HepG2 (cell line): ENCODE data around the gene LILRB4. TPM values are rescaled to one million over a fixed set of nuclear protein-coding genes. Genes with fewer than 3 reads are reported as not detected.

Source experiments
- ARNT ChIP-seq: fragments of 450-650 bp; IDR thresholded peaks from 2 replicates; pipeline ENCODE4 v1.6.1; 2017
- ARNT2 ChIP-seq: sonication (generic); formaldehyde crosslinking; IDR thresholded peaks from 2 replicates; pipeline ENCODE4 v1.8.0; 2022; ENCODE audit warnings: mild to moderate bottlenecking, low read depth, missing genetic modification reagents, moderate library complexity
- HCFC1 ChIP-seq: fragments of 150-350 bp; IDR thresholded peaks from 2 replicates; pipeline ENCODE4 v1.6.1; 2014; ENCODE audit warnings: low read depth, low read length
- HNF4G ChIP-seq, 2 experiments: sonication (generic) in 1 of 2; formaldehyde crosslinking in 1 of 2; IDR thresholded peaks; 2 replicates each; pipeline versions ENCODE4 v1.4.0 to v1.6.1; 2011 to 2020; ENCODE audit warnings: borderline replicate concordance in 2 of 2, low read depth in 2 of 2, mild to moderate bottlenecking in 2 of 2, low read length in 1 of 2, missing genetic modification reagents in 1 of 2, moderate library complexity in 1 of 2
- NR2F2 ChIP-seq: IDR thresholded peaks from 2 replicates; pipeline ENCODE4 v1.6.1; 2012; ENCODE audit warnings: low read depth, inconsistent platforms, borderline replicate concordance
- RAD51 ChIP-seq: fragments of 450-650 bp; IDR thresholded peaks from 2 replicates; pipeline ENCODE4 v1.6.1; 2016; ENCODE audit warnings: borderline replicate concordance
- REL ChIP-seq: sonication (generic); formaldehyde crosslinking; conservative IDR thresholded peaks from 2 replicates; pipeline ENCODE4 v1.8.0; 2022; ENCODE audit warnings: mild to moderate bottlenecking, missing genetic modification reagents, moderate library complexity
- RFX3 ChIP-seq: IDR thresholded peaks from 2 replicates; pipeline ENCODE4 v1.6.1; 2016; ENCODE audit warnings: missing biosample characterization, missing genetic modification reagents
- SAFB2 ChIP-seq: sonication (generic); formaldehyde crosslinking; IDR thresholded peaks from 2 replicates; pipeline ENCODE4 v1.5.1; 2020; ENCODE audit warnings: missing genetic modification reagents, low read depth, mild to moderate bottlenecking, borderline replicate concordance
- SRF ChIP-seq: IDR thresholded peaks from 2 replicates; pipeline ENCODE4 v1.6.1; 2011; ENCODE audit warnings: mild to moderate bottlenecking, low read depth, low read length, moderate library complexity
- TSC22D2 ChIP-seq: sonication (generic); formaldehyde crosslinking; IDR thresholded peaks from 2 replicates; pipeline ENCODE4 v1.5.1; 2020; ENCODE audit warnings: missing genetic modification reagents, mild to moderate bottlenecking, borderline replicate concordance
- WIZ ChIP-seq: sonication (generic); formaldehyde crosslinking; IDR thresholded peaks from 2 replicates; pipeline ENCODE4 v1.5.1; 2020; ENCODE audit warnings: mild to moderate bottlenecking, missing genetic modification reagents
- ZBTB7A ChIP-seq: sonication (generic); formaldehyde crosslinking; IDR thresholded peaks from 2 replicates; pipeline ENCODE4 v1.8.0; 2022; ENCODE audit warnings: mild to moderate bottlenecking, missing genetic modification reagents
- ZFP82 ChIP-seq: sonication (generic); formaldehyde crosslinking; IDR thresholded peaks from 2 replicates; pipeline ENCODE4 v1.5.1; 2020; ENCODE audit warnings: mild to moderate bottlenecking, missing genetic modification reagents, borderline replicate concordance
- ZNF207 ChIP-seq: fragments of 450-650 bp; IDR thresholded peaks from 2 replicates; pipeline ENCODE4 v1.6.1; 2016; ENCODE audit warnings: antibody characterized with exemption, borderline replicate concordance
- ZNF747 ChIP-seq: sonication (generic); formaldehyde crosslinking; IDR thresholded peaks from 2 replicates; pipeline ENCODE4 v1.8.1; 2023; ENCODE audit warnings: missing genetic modification reagents, mild to moderate bottlenecking, borderline replicate concordance
- ZSCAN29 ChIP-seq: sonication (generic); formaldehyde crosslinking; conservative IDR thresholded peaks from 2 replicates; pipeline ENCODE4 v1.4.0; 2020; ENCODE audit warnings: mild to moderate bottlenecking, missing genetic modification reagents
- ZSCAN31 ChIP-seq: sonication (generic); formaldehyde crosslinking; IDR thresholded peaks from 2 replicates; pipeline ENCODE4 v1.5.0; 2020; ENCODE audit warnings: low read depth, mild to moderate bottlenecking, missing genetic modification reagents
- polyA plus RNA-seq, 8 experiments: library from polyadenylated mRNA; depleted of rRNA in 3 of 8; stranded (reverse) in 7 of 8; unstranded in 1 of 8; fragments of >200 nt; fragmentation: Illumina TruSeq in 4 of 8; extraction: Trizol in 4 of 8; gene quantifications; 2 replicates each; pipeline versions ENCODE4 v1.2.1 to v1.2.3, GENCODE V29; 2011 to 2016; ENCODE audit warnings: low read depth in 4 of 8, missing spikeins in 1 of 8, mixed read lengths in 1 of 8; ENCODE audit not compliant: insufficient read depth in 1 of 8
- total RNA-seq, 5 experiments: library from RNA; depleted of rRNA; stranded (reverse); fragments of >200 nt; fragmentation: Illumina TruSeq; extraction: Trizol; gene quantifications; 2 replicates each; pipeline ENCODE4 v1.2.3, GENCODE V29; 2016; ENCODE audit warnings: low read depth in 1 of 5
- TF ChIP-seq, protein P1 (sequence below): IDR thresholded peaks from 2 replicates; pipeline ENCODE4 v1.6.1; 2018; ENCODE audit warnings: missing genetic modification reagents
- TF ChIP-seq, protein P2 (sequence below): sonication (generic); formaldehyde crosslinking; IDR thresholded peaks from 2 replicates; pipeline ENCODE4 v1.8.0; 2022; ENCODE audit warnings: missing genetic modification reagents, mild to moderate bottlenecking, moderate library complexity, borderline replicate concordance
- TF ChIP-seq, protein P3 (sequence below): sonication (generic); formaldehyde crosslinking; IDR thresholded peaks from 2 replicates; pipeline ENCODE4 v1.4.0; 2020; ENCODE audit warnings: missing genetic modification reagents; ENCODE audit errors: not compliant biosample characterization
- TF ChIP-seq, protein P4 (sequence below): sonication (generic); formaldehyde crosslinking; IDR thresholded peaks from 2 replicates; pipeline ENCODE4 v1.4.0; 2020; ENCODE audit warnings: mild to moderate bottlenecking, missing genetic modification reagents
- TF ChIP-seq, protein P5 (sequence below): sonication (generic); formaldehyde crosslinking; IDR thresholded peaks from 2 replicates; pipeline ENCODE4 v1.4.0; 2020; ENCODE audit warnings: mild to moderate bottlenecking, missing genetic modification reagents

LILRB4 gene
- total and polyA plus RNA-seq, 2 of the 13 experiments (the other 11 are each of a cell fraction or from before 2014, with no cell fraction given): not detected

DNA sequence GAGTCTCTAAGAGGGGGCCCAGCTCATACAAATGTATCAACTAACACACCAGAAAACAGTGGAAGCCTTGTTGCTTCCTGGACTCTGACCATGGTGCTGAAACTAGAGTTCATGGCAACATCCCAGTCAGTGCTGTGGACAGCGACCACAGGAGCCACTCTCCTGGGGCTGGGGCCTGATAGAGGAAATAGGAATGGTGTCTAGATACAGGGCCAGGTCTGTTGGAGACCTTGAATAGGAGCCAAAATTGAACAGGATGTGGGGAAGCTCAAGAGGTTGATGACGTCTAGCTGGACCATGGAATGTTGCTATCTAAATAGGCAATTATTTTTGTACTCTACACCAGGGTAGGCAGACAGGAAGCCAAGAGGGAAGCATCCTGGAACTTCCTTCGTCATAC is 21.7 kb downstream of the LILRB4 start (continued):
- TF ChIP-seq ZSCAN31 (no peak), ARNT (no peak), ZNF747 (CRISPR knock-in tag) (no peak), HCFC1 (no peak), ZBTB7A (CRISPR knock-in tag) (no peak), RFX3 (CRISPR knock-in tag) (0 out of 2 replicates have a peak, but pooled peaks have one; percentile 33), SAFB2 (no peak), REL (CRISPR knock-in tag) (no peak), NR2F2 (no peak), WIZ (peak; percentile 97), RAD51 (no peak), SRF (no peak), TSC22D2 (peak; percentile 95; the same call in 1 of the 2 replicates), HNF4G (IDR thresholded peaks at IDR 0.05; ENCODE audit: borderline replicate concordance, low read depth, low read length) (no peak), HNF4G (CRISPR knock-in tag; IDR thresholded peaks at IDR 0.05; ENCODE audit: borderline replicate concordance, low read depth) (no peak), ZNF207 (no peak), ZFP82 (CRISPR knock-in tag) (no peak), ZSCAN29 (CRISPR knock-in tag) (no peak), ARNT2 (CRISPR knock-in tag) (0 out of 2 replicates have a peak, but pooled peaks have one; percentile 44)
- TF ChIP-seq, protein P1, sequence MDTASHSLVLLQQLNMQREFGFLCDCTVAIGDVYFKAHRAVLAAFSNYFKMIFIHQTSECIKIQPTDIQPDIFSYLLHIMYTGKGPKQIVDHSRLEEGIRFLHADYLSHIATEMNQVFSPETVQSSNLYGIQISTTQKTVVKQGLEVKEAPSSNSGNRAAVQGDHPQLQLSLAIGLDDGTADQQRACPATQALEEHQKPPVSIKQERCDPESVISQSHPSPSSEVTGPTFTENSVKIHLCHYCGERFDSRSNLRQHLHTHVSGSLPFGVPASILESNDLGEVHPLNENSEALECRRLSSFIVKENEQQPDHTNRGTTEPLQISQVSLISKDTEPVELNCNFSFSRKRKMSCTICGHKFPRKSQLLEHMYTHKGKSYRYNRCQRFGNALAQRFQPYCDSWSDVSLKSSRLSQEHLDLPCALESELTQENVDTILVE: peak; percentile 75; the same call in 1 of the 2 replicates
- TF ChIP-seq, protein P2, sequence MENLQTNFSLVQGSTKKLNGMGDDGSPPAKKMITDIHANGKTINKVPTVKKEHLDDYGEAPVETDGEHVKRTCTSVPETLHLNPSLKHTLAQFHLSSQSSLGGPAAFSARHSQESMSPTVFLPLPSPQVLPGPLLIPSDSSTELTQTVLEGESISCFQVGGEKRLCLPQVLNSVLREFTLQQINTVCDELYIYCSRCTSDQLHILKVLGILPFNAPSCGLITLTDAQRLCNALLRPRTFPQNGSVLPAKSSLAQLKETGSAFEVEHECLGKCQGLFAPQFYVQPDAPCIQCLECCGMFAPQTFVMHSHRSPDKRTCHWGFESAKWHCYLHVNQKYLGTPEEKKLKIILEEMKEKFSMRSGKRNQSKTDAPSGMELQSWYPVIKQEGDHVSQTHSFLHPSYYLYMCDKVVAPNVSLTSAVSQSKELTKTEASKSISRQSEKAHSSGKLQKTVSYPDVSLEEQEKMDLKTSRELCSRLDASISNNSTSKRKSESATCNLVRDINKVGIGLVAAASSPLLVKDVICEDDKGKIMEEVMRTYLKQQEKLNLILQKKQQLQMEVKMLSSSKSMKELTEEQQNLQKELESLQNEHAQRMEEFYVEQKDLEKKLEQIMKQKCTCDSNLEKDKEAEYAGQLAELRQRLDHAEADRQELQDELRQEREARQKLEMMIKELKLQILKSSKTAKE (CRISPR knock-in tag): no peak
- TF ChIP-seq, protein P3, sequence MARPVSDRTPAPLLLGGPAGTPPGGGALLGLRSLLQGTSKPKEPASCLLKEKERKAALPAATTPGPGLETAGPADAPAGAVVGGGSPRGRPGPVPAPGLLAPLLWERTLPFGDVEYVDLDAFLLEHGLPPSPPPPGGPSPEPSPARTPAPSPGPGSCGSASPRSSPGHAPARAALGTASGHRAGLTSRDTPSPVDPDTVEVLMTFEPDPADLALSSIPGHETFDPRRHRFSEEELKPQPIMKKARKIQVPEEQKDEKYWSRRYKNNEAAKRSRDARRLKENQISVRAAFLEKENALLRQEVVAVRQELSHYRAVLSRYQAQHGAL: no peak
- TF ChIP-seq, protein P4, sequence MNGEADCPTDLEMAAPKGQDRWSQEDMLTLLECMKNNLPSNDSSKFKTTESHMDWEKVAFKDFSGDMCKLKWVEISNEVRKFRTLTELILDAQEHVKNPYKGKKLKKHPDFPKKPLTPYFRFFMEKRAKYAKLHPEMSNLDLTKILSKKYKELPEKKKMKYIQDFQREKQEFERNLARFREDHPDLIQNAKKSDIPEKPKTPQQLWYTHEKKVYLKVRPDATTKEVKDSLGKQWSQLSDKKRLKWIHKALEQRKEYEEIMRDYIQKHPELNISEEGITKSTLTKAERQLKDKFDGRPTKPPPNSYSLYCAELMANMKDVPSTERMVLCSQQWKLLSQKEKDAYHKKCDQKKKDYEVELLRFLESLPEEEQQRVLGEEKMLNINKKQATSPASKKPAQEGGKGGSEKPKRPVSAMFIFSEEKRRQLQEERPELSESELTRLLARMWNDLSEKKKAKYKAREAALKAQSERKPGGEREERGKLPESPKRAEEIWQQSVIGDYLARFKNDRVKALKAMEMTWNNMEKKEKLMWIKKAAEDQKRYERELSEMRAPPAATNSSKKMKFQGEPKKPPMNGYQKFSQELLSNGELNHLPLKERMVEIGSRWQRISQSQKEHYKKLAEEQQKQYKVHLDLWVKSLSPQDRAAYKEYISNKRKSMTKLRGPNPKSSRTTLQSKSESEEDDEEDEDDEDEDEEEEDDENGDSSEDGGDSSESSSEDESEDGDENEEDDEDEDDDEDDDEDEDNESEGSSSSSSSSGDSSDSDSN: no peak
- TF ChIP-seq, protein P5, sequence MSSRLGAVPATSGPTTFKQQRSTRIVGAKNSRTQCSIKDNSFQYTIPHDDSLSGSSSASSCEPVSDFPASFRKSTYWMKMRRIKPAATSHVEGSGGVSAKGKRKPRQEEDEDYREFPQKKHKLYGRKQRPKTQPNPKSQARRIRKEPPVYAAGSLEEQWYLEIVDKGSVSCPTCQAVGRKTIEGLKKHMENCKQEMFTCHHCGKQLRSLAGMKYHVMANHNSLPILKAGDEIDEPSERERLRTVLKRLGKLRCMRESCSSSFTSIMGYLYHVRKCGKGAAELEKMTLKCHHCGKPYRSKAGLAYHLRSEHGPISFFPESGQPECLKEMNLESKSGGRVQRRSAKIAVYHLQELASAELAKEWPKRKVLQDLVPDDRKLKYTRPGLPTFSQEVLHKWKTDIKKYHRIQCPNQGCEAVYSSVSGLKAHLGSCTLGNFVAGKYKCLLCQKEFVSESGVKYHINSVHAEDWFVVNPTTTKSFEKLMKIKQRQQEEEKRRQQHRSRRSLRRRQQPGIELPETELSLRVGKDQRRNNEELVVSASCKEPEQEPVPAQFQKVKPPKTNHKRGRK: no peak
